Measurements from ENCODE around the gene POLR2C.

- TF ChIP-seq POLR2A (IDR thresholded peaks at IDR 0.05; ENCODE audit: low read length) (no peak), GATA1 (IDR thresholded peaks at IDR 0.05; ENCODE audit: low read depth, low read length) (no peak)
Observed at GRCh38 chr16:57517397-57518367, 55.2 kb downstream of the POLR2C start.
